ENCODE measurements around the gene PRKG2.

Gene PRKG2

GRCh38 chr4:81256059-81256970 lies 41.3 kb upstream of the PRKG2 start:
- ChIA-PET CTCF (interaction anchor here (1.0 kb wide), 1 partner anchor 13 kb away, joined by 3 read pairs; no protein-coding TSS in a partner anchor), POLR2A (no interaction called here)
- DNase-seq (ENCODE audit: extremely low spot score), result no peak
- no peak for TF ChIP-seq CTCF (IDR thresholded peaks at IDR 0.05; ENCODE audit: control extremely low read depth, extremely low read depth, low read depth, missing control alignments)

GRCh38 chr4:81255524-81255923 lies 40.5 kb upstream of the PRKG2 start:
- no peak for TF ChIP-seq CTCF (IDR thresholded peaks at IDR 0.05; ENCODE audit: control extremely low read depth, extremely low read depth, low read depth, missing control alignments)
- CTCF ChIA-PET, result no interaction called here
- no peak for DNase-seq (ENCODE audit: extremely low spot score)
- POLR2A ChIA-PET, result no interaction called here

GRCh38 chr4:81250430-81250829 lies 35.4 kb upstream of the PRKG2 start:
- no peak for TF ChIP-seq CTCF (IDR thresholded peaks at IDR 0.05; ENCODE audit: control extremely low read depth, extremely low read depth, low read depth, missing control alignments)
- ChIA-PET POLR2A (interaction anchor here (0.5 kb wide), 1 partner anchor 142 kb away, joined by 6 read pairs; no protein-coding TSS in a partner anchor), CTCF (no interaction called here)
- DNase-seq (ENCODE audit: extremely low spot score), result no peak

- no peak for DNase-seq (ENCODE audit: extremely low spot score)
- ChIA-PET CTCF (interaction anchor here (1.1 kb wide), 1 partner anchor 51 kb away, joined by 3 read pairs; no protein-coding TSS in a partner anchor), POLR2A (no interaction called here)
- TF ChIP-seq CTCF (IDR thresholded peaks at IDR 0.05; ENCODE audit: control extremely low read depth, extremely low read depth, low read depth, missing control alignments), result no peak
Observed at GRCh38 chr4:81245218-81246009, 30.4 kb upstream of the PRKG2 start.

GRCh38 chr4:81237791-81238190 lies 22.8 kb upstream of the PRKG2 start:
- CTCF ChIA-PET, result interaction anchor here (1.3 kb wide), 1 partner anchor 23 kb away, joined by 3 read pairs; no protein-coding TSS in a partner anchor
- POLR2A ChIA-PET, result no interaction called here
- no peak for DNase-seq (ENCODE audit: extremely low spot score)
- no peak for TF ChIP-seq CTCF (IDR thresholded peaks at IDR 0.05; ENCODE audit: control extremely low read depth, extremely low read depth, low read depth, missing control alignments)

- no peak for DNase-seq (ENCODE audit: extremely low spot score)
- no peak for TF ChIP-seq CTCF (IDR thresholded peaks at IDR 0.05; ENCODE audit: control extremely low read depth, extremely low read depth, low read depth, missing control alignments)
- CTCF ChIA-PET, result no interaction called here
- POLR2A ChIA-PET, result no interaction called here
Observed at GRCh38 chr4:81235982-81236749, 21.1 kb upstream of the PRKG2 start.
